ENCODE measurements around the gene TYSND1. TPM values are rescaled to one million over a fixed set of nuclear protein-coding genes. Genes with fewer than 3 reads are reported as not detected.

The TYSND1 gene
- polyA plus RNA-seq, 2 of the 4 experiments (the other 2 are of a cell fraction): 10.9 to 20.7 TPM

GRCh38 chr10:70132098-70133029, 14.1 kb downstream of the TYSND1 start, which contains the start of gene AIFM2 (continued):
- no peak for TF ChIP-seq ATOH8 (CRISPR knock-in tag; IDR thresholded peaks at IDR 0.05; ENCODE audit: low read depth)
- no peak for TF ChIP-seq JUNB (IDR thresholded peaks at IDR 0.05)
- TF ChIP-seq MYC (IDR thresholded peaks at IDR 0.05; ENCODE audit: borderline replicate concordance, low read length): 0 out of 2 replicates have a peak, but pooled peaks have one; percentile 36
- no peak for TF ChIP-seq NPAS2 (CRISPR knock-in tag; IDR thresholded peaks at IDR 0.05; ENCODE audit: borderline replicate concordance)
- no peak for TF ChIP-seq CHD2 (IDR thresholded peaks at IDR 0.05; ENCODE audit: low read length, partially characterized antibody)
- TF ChIP-seq HDAC2 (IDR thresholded peaks at IDR 0.05): no peak
- no peak for TF ChIP-seq USF2 (IDR thresholded peaks at IDR 0.05)
- peak; percentile 97 for TF ChIP-seq MAFK (IDR thresholded peaks at IDR 0.05; ENCODE audit: partially characterized antibody)
- no peak for TF ChIP-seq ZFP36 (IDR thresholded peaks at IDR 0.05; ENCODE audit: borderline replicate concordance, partially characterized antibody)
- TF ChIP-seq RCOR1 (IDR thresholded peaks at IDR 0.05; ENCODE audit: low read depth, low read length): no peak
- TF ChIP-seq EHMT2 (IDR thresholded peaks at IDR 0.05; ENCODE audit: low read depth): no peak
- TF ChIP-seq POLR2AphosphoS2 (conservative IDR thresholded peaks at IDR 0.05; ENCODE audit: low read length): no peak
- TF ChIP-seq CHD4 (IDR thresholded peaks at IDR 0.05; ENCODE audit: borderline replicate concordance): no peak
- TF ChIP-seq POLR2A (IDR thresholded peaks at IDR 0.05; ENCODE audit: low read length): peak; percentile 29
- peak; percentile 66 to 86; a peak in 4 of 5 replicates for TF ChIP-seq JUN (IDR thresholded peaks at IDR 0.05)
- no peak for TF ChIP-seq RFX5 (IDR thresholded peaks at IDR 0.05)
- no peak for TF ChIP-seq RARB (CRISPR knock-in tag; IDR thresholded peaks at IDR 0.05)
- no peak for TF ChIP-seq FOSL2 (IDR thresholded peaks at IDR 0.05)
- TF ChIP-seq FOSL2 (CRISPR knock-in tag; IDR thresholded peaks at IDR 0.05): peak; percentile 83
- TF ChIP-seq CEBPB (IDR thresholded peaks at IDR 0.05): no peak
- no peak for TF ChIP-seq FOSB (CRISPR knock-in tag; IDR thresholded peaks at IDR 0.05)
- no peak for TF ChIP-seq EHF (CRISPR knock-in tag; IDR thresholded peaks at IDR 0.05)
- TF ChIP-seq NR3C1 (IDR thresholded peaks at IDR 0.05): no peak
- TF ChIP-seq HOXB13 (CRISPR knock-in tag; IDR thresholded peaks at IDR 0.05; ENCODE audit: low read depth): no peak
- no peak for TF ChIP-seq CBX8 (IDR thresholded peaks at IDR 0.05)
- TF ChIP-seq RAD21 (conservative IDR thresholded peaks at IDR 0.05 in 1 of 2, IDR thresholded peaks at IDR 0.05 in 1 of 2): no peak
- no peak for TF ChIP-seq RNF2 (IDR thresholded peaks at IDR 0.05; ENCODE audit: borderline replicate concordance, low read depth)
- TF ChIP-seq EP300 (IDR thresholded peaks at IDR 0.05): no peak
- TF ChIP-seq KDM1A (IDR thresholded peaks at IDR 0.05; ENCODE audit: low read depth): no peak
- peak; percentile 66; the same call in 2 of the 3 replicates for TF ChIP-seq BCL3 (IDR thresholded peaks at IDR 0.05)
- no peak for TF ChIP-seq SMC3 (IDR thresholded peaks at IDR 0.05)

All from A549 (cell line).